Prostate gland (tissue), 2 donors: Measurements from ENCODE around the gene TMED4. TPM values are rescaled to one million over a fixed set of nuclear protein-coding genes. Genes with fewer than 3 reads are reported as not detected.
A peak's percentile ranks its signal among the peaks of the same experiment; 100 is the strongest.

ENCODE experiments used
- DNase-seq: peaks from one replicate; pipeline ENCODE4 v3.0.0-alpha.2; 2019; ENCODE audit warnings: low spot score
- H3K27ac ChIP-seq, 2 donors: fragments of 200-600 bp; sonication (generic); 2 replicates each; pipeline ENCODE4 v1.5.1; 2017 to 2019
- H3K27me3 ChIP-seq: fragments of 200-600 bp; sonication (generic); replicated peaks from 2 replicates; pipeline ENCODE4 v1.5.1; 2019; ENCODE audit not compliant: insufficient read depth
- H3K36me3 ChIP-seq, 2 donors: fragments of 200-600 bp; sonication (generic); 1 replicate in 1 of 2; 2 replicates in 1 of 2; pipeline versions ENCODE4 v1.5.1 to v1.8.1; 2017 to 2019
- H3K4me1 ChIP-seq: fragments of 200-600 bp; sonication (generic); replicated peaks from 2 replicates; pipeline ENCODE4 v1.5.1; 2019
- H3K4me3 ChIP-seq, 2 donors: fragments of 200-600 bp; sonication (generic); 2 replicates each; pipeline ENCODE4 v1.5.1; 2017 to 2019
- H3K9me3 ChIP-seq: fragments of 200-600 bp; sonication (generic); 2 replicates; pipeline ENCODE4 v1.5.1; 2017
- POLR2A ChIP-seq: fragments of 450-650 bp; IDR thresholded peaks from one replicate; pipeline ENCODE4 v1.6.1; 2016; ENCODE audit warnings: antibody characterized with exemption, mild to moderate bottlenecking
- POLR2AphosphoS5 ChIP-seq: sonication (generic); formaldehyde crosslinking; IDR thresholded peaks from one replicate; pipeline ENCODE4 v1.6.1; 2017; ENCODE audit warnings: antibody characterized with exemption
- WGBS: methylation state at CpG from one replicate; pipeline ENCODE4 v1.1.5; 2018; 5-methylcytosine and 5-hydroxymethylcytosine counted together
- intact Hi-C: fragments of 100-400 bp; cut with DNase I; formaldehyde crosslinking; loops from one replicate; pipeline ENCODE4 v1.14.2; 2022
- total RNA-seq, 2 donors: library from RNA; depleted of rRNA; stranded (reverse); fragments of >200 nt; gene quantifications; one replicate each; pipeline ENCODE4 v1.1.0, GENCODE V29; 2016
- TF ChIP-seq, protein P1 (sequence below), 4 experiments: fragments of 200-600 bp in 2 of 4; fragments of 450-650 bp in 2 of 4; sonication (generic) in 2 of 4; IDR thresholded peaks; 1 replicate in 3 of 4; 2 replicates in 1 of 4; pipeline ENCODE4 v1.5.1; 2016 to 2019; ENCODE audit warnings: antibody characterized with exemption in 4 of 4, mild to moderate bottlenecking in 2 of 4, moderate library complexity in 2 of 4

The TMED4 gene
- total RNA-seq, 2 donors from 2014 or later, result 227 to 243 TPM

DNA sequence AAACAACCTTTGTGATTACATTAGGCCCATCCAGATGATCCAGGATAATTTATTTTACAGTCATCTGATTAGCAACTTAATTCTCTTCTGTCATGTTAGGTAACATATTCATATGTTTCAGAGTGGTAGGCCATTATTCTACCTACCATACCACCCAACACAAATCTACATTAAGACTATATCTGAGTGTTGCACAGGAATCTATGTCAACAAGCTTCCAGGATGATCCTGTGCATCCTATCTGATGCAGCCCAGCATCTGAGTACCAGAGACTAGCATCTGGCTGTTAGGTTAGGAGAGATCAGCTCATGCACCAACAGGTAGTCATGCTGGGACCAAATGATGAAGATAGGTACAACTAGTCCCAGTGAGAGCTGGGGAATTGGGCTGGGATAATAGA is 7.0 kb downstream of the TMED4 start:
- no peaks in the 10 kb centered on the region for H3K27me3 ChIP-seq
- H3K9me3 ChIP-seq, result no peaks in the 10 kb centered on the region
- intact Hi-C loops, result no loop called here
- H3K4me1 ChIP-seq, result no peaks in the 10 kb centered on the region
- DNase-seq, result no peak
- no peak for TF ChIP-seq POLR2A
- TF ChIP-seq, protein P1, sequence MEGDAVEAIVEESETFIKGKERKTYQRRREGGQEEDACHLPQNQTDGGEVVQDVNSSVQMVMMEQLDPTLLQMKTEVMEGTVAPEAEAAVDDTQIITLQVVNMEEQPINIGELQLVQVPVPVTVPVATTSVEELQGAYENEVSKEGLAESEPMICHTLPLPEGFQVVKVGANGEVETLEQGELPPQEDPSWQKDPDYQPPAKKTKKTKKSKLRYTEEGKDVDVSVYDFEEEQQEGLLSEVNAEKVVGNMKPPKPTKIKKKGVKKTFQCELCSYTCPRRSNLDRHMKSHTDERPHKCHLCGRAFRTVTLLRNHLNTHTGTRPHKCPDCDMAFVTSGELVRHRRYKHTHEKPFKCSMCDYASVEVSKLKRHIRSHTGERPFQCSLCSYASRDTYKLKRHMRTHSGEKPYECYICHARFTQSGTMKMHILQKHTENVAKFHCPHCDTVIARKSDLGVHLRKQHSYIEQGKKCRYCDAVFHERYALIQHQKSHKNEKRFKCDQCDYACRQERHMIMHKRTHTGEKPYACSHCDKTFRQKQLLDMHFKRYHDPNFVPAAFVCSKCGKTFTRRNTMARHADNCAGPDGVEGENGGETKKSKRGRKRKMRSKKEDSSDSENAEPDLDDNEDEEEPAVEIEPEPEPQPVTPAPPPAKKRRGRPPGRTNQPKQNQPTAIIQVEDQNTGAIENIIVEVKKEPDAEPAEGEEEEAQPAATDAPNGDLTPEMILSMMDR (IDR thresholded peaks at IDR 0.05), result no peak
- no peak for TF ChIP-seq POLR2AphosphoS5
- no peak overlapping the region for H3K27ac ChIP-seq
- H3K4me3 ChIP-seq, result no peak overlapping the region
- H3K36me3 ChIP-seq, result peaks cover 6 to 26% of the 10 kb centered on the region in 2 donors

DNA sequence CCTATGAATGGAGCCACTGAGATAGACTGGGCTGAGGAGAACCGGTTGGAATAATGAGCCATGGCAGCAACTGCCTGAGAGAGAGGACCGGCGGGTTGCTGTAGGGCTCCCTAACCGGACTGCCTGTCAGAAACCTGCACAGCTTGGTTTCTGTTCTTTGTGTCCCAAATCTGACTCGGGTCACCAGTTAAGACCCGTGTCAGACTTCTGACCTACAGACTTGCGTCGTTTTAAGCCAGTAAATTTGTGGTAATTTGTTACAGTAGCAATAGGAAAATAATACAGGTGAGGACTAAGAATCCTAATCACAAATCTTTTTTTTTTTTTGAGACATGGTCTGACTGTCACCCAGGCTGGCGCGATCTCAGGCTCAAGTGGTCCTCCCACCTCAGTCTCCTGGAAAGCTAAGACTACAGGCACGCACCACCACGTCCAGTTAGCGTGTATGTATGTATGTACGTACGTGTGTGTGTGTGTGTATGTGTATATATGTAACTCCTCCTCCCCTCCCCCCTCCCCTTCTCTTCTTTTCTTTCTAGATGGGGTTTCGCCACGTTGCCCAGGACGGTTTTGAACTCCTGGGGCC is 7.7 kb downstream of the TMED4 start:
- Histone ChIP-seq H3K27me3 (no peaks in the 10 kb centered on the region), H3K4me3 (peak overlapping the region; percentile 69 to 78), H3K4me1 (no peaks in the 10 kb centered on the region), H3K9me3 (no peaks in the 10 kb centered on the region), H3K27ac (peak overlapping the region; percentile 84 to 86), H3K36me3 (peaks cover 11 to 33% of the 10 kb centered on the region in 2 donors)
- no peak for DNase-seq
- WGBS, result 29% methylated on average over 18 of the region's 18 CpGs
- intact Hi-C loops, result no loop called here
- TF ChIP-seq POLR2A (no peak), POLR2AphosphoS5 (no peak)
- TF ChIP-seq, protein P1 (IDR thresholded peaks at IDR 0.05), result no peak

DNA sequence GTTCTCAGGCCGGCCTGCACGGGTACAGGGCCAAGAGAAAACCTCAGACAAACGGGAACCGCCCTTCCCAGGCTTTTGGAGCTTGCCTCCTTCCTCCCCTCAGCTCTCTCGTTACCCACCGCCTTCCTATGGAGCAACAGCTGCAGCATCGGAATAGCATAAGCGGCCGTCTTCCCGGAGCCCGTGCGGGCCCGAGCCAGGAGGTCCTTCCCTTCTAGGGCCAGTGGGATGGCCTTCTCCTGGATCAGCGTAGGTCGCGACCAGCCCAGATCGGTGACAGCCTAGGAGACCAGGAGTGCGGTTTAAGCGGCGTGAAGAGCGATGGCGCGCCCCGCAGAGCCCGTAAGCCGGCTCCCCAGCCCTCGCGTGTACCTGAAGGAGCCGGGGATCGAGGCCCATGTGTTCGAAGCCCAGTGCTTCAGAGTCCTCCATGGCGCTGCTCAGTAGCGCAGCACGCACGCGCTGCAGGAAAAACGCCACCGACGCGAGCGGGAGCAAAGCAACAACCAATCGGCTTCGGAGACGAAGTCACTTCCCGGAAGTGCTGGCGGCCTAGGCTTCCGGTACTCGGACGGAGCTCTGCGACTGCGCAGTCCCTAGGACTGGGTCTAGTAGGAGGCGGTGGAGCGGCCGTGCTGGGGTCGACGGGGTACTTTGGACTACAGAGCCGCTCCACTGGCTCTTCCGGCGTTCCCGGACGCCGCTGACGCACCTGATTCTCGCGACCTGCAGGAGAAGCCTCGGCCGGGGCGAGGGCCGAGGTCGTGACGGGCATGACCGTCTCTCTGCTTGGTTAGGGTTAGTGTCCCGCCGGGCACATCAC is 8.4 kb downstream of the TMED4 start, which contains the start of gene DDX56:
Gene DDX56 (minus strand): TSS at position 445 of the 823 bp plus-strand sequence. CDS start 13 bp downstream, at position 432.
- Histone ChIP-seq H3K4me3 (peak within 1 kb of the TSS; percentile 69 to 78), H3K4me1 (no peaks in the 10 kb centered on the region), H3K27me3 (no peaks in the 10 kb centered on the region), H3K36me3 (peaks cover 9 to 33% of the 10 kb centered on the region in 2 donors), H3K9me3 (no peaks in the 10 kb centered on the region), H3K27ac (peak within 1 kb of the TSS; percentile 84 to 86)
- WGBS, result under 1% methylated on average over 74 of the region's 74 CpGs
- peak; percentile 92 for DNase-seq
- intact Hi-C loops, result no loop called here
- TF ChIP-seq, protein P1 (IDR thresholded peaks at IDR 0.05), result peak in 1 of 4 experiments; percentile 13
- peak; percentile 74 for TF ChIP-seq POLR2A
- TF ChIP-seq POLR2AphosphoS5, result peak; percentile 100

DNA sequence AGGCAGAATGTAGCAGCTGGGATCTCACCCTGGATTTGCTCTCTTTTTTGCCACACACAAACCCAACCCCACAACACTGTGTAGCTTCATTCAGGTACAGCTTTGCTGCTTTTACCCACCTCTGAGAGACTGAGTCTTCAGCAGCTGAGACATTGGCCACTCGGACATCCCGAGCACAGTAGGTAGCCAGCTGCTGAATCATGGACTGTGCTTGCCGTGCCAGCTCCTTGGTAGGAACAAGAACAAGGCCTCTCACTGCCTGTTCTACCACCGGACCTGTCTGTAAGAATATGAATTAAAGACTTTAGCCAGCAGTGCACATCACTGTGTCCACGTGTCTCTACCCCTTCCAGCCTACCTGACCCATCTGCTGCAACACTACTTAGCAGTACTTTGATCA is 9.3 kb downstream of the TMED4 start:
- 66% methylated on average over 5 of the region's 5 CpGs for WGBS
- peak overlapping the region; percentile 69 to 78 for H3K4me3 ChIP-seq
- intact Hi-C loops, result no loop called here
- TF ChIP-seq POLR2AphosphoS5 (no peak), POLR2A (no peak)
- TF ChIP-seq, protein P1 (IDR thresholded peaks at IDR 0.05), result no peak
- no peak overlapping the region for H3K27ac ChIP-seq
- H3K36me3 ChIP-seq, result peaks cover 9 to 40% of the 10 kb centered on the region in 2 donors
- H3K9me3 ChIP-seq, result no peaks in the 10 kb centered on the region
- no peak for DNase-seq
- no peaks in the 10 kb centered on the region for H3K4me1 ChIP-seq
- no peaks in the 10 kb centered on the region for H3K27me3 ChIP-seq
